Measurements from ENCODE around the gene COL27A1. TPM values are rescaled to one million over a fixed set of nuclear protein-coding genes. Genes with fewer than 3 reads are reported as not detected.

The COL27A1 gene
- total RNA-seq, 2 experiments from 2014 or later: 8.9 to 9.1 TPM

DNA sequence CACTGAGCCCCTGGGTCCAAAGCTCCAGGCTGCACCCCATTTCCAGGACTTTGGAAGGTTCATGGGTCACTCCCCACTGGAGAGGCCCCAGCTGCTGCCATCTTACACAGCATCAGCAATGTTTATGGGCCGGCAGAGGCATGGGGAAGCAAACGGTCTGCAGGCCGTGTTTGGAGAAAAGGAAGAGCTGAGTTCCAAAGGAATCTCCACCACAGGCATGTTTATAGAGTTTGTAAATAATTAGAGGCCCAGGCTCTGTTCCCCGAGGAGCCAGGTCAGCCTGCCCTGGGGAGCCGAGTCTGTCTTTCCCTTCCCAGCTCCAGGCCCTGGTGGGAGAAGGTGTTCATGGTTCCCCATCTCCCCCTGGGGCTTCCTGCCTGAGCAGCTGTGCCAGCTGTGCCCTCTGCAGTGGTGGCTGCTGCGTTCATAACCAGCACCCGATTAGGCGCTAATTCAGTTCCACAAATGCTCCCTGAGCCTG lies 64.8 kb downstream of the COL27A1 start:
- no peak overlapping the region for H3K4me3 Mint-ChIP-seq
- no peaks in the 10 kb centered on the region for H3K36me3 Mint-ChIP-seq (ENCODE audit: low read depth)
- ATAC-seq: no peak
- H3K27me3 Mint-ChIP-seq: no peaks in the 10 kb centered on the region
- H3K9me3 Mint-ChIP-seq (ENCODE audit: low read depth): no peaks in the 10 kb centered on the region
- POLR2A ChIA-PET: no interaction called here
- no peaks in the 10 kb centered on the region for H3K4me1 Mint-ChIP-seq
- DNase-seq: no peak
- CTCF ChIA-PET: interaction anchor here (0.7 kb wide), 2 partner anchors 138 to 367 kb away, joined by 3 read pairs; no protein-coding TSS in a partner anchor
- intact Hi-C loops (cut with DNase I, micrococcal nuclease): no loop called here
- H3K27ac Mint-ChIP-seq: no peak overlapping the region

DNA sequence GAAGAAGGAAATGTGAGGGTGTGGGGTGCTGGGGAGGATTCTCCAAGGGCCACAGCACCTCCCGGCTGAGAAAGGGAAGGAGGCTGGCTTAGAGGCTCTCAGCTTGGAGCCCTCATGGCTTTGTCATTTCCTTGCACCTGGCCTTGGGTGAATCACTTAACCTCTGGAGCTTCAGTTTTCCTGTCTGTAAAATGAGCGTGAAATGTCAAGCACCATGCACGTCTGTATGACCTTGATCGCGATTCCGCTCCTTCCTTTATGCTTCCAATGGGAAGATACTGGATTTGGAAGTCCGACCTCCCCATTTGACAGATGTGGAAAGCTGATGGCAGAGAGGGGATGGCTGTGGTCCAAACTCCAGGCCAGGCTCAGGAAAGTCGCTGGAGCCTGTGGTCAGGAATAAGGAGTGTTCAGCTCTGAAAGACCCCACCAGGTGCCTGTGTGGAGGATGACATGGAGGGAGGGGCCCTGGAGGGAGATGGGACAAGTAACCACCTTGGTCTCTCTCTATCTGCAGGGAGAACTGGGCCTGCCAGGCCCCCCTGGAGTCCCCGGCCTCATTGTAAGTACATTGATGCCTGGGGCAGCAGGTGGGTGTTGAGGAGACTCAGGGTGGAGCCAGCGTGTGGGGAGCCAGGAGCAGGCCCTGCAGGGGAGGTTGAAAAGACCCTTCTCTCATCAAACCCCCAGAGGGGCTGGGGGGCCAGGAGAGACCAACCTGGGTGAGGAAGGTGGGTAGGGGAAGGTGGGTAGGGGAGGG lies 66.5 kb downstream of the COL27A1 start:
- Mint-ChIP-seq H3K9me3 (ENCODE audit: low read depth) (no peaks in the 10 kb centered on the region), H3K27ac (no peak overlapping the region), H3K36me3 (ENCODE audit: low read depth) (no peaks in the 10 kb centered on the region), H3K4me3 (no peak overlapping the region), H3K27me3 (peaks cover 1% of the 10 kb centered on the region), H3K4me1 (no peaks in the 10 kb centered on the region)
- CTCF ChIA-PET: no interaction called here
- DNase-seq (no peak), ATAC-seq (no peak)
- intact Hi-C loops (cut with DNase I, micrococcal nuclease): no loop called here
- POLR2A ChIA-PET: no interaction called here

DNA sequence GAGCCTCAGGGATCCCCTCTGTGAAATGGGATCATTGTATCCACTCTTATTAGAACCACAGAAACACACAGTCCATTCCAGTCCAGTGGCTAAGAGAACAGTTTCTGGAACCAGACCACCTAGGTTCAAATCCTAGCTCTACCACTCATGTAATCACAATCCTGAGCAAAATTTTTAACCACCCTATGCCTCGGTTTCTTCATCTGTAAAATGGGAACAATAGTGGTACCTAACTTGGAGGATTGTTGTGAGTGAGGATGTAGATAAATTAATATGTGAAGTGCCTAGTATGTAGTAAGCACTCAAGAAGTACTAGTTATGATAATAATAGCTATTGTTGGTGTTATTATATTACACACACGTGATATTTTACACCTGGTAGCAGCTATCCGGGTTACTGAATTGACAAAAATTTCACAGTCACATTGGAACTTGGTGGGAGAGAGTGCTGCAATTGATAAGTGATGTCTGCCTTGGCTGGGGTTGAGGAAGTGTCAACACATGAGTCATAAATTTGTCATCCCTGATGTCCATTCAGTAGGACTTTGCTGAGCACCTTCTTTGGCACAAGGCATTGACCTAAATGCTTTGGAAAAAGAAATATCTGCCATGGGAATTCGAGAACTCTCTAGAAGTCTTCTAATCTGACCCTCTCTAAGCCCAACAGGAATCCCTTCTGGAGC lies 68.4 kb downstream of the COL27A1 start:
- H3K4me3 Mint-ChIP-seq: no peak overlapping the region
- H3K4me1 Mint-ChIP-seq: no peaks in the 10 kb centered on the region
- ChIA-PET CTCF (interaction anchor here (1.0 kb wide), 1 partner anchor 117 kb away, joined by 3 read pairs; no protein-coding TSS in a partner anchor), POLR2A (no interaction called here)
- H3K9me3 Mint-ChIP-seq (ENCODE audit: low read depth): no peaks in the 10 kb centered on the region
- DNase-seq: no peak
- H3K36me3 Mint-ChIP-seq (ENCODE audit: low read depth): no peaks in the 10 kb centered on the region
- H3K27me3 Mint-ChIP-seq: peaks cover 2% of the 10 kb centered on the region
- ATAC-seq: no peak
- intact Hi-C loops (cut with DNase I, micrococcal nuclease): loop anchor here in 1 of 2 experiments (2.0 kb wide), 1 partner anchor 19 kb away; no protein-coding TSS in a partner anchor
- H3K27ac Mint-ChIP-seq: no peak overlapping the region

DNA sequence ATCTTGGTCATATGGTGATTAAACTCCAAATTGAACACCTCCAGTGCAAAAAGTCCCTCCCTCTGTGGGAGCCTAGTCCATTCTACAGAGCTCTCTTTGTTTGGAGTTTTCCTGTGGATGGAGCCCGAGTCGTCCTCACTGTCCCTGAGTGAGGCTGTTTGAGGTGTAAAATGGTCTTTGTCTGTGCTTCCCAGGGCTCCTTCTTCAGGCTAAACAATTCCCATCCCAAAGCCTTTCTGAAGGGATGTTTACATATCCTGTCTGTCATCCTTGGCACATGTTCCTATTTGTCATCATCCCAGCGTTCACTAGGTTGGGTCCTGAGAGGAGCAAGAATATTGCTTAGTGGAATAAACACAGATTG lies 68.9 kb downstream of the COL27A1 start:
- H3K9me3 Mint-ChIP-seq (ENCODE audit: low read depth): no peaks in the 10 kb centered on the region
- no peak overlapping the region for H3K4me3 Mint-ChIP-seq
- ATAC-seq (no peak), DNase-seq (no peak)
- POLR2A ChIA-PET: no interaction called here
- intact Hi-C loops (cut with DNase I, micrococcal nuclease): loop anchor here in 1 of 2 experiments (2.0 kb wide), 1 partner anchor 19 kb away; no protein-coding TSS in a partner anchor
- no peaks in the 10 kb centered on the region for H3K4me1 Mint-ChIP-seq
- H3K27ac Mint-ChIP-seq: no peak overlapping the region
- H3K27me3 Mint-ChIP-seq: peaks cover 2% of the 10 kb centered on the region
- CTCF ChIA-PET: interaction anchor here (1.0 kb wide), 1 partner anchor 117 kb away, joined by 3 read pairs; no protein-coding TSS in a partner anchor
- no peaks in the 10 kb centered on the region for H3K36me3 Mint-ChIP-seq (ENCODE audit: low read depth)

DNA sequence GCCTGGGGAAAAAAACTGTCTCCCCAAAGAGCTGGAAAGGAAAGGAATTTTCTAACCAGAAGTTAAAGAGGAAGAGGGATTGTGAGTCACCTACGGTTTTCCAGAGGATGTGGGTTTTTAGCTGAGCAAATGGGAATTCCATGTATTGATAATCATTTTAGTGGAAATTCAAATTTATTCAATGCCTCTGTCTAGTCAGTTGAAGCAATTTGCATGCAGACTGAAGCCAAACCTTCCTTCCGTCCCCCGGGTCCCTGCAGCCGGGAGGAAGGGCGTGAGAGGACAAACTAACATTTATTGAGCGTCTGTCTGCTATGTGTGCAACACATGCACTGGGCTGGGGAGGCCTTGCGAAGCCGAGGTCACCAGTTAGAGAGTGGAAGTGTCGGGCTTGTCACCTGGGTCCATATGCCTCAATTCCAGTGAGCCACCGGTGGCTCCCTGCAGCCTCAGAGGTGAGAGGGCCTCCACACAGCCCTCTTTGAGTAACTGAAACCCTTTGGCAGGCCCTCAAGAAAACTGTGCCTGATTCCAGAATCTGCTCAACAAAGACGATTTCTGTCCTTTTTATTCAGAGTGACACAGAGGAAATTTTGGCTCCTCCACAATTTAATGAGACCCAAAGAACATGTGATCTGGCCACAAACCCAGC lies 70.3 kb downstream of the COL27A1 start:
- ATAC-seq: no peak
- H3K36me3 Mint-ChIP-seq (ENCODE audit: low read depth): no peaks in the 10 kb centered on the region
- H3K4me3 Mint-ChIP-seq: no peak overlapping the region
- no peak for DNase-seq
- H3K27me3 Mint-ChIP-seq: peaks cover 5% of the 10 kb centered on the region
- H3K27ac Mint-ChIP-seq: no peak overlapping the region
- intact Hi-C loops (cut with DNase I, micrococcal nuclease): loop anchor here in 1 of 2 experiments (2.0 kb wide), 1 partner anchor 21 kb away; no protein-coding TSS in a partner anchor
- POLR2A ChIA-PET: no interaction called here
- CTCF ChIA-PET: no interaction called here
- no peaks in the 10 kb centered on the region for H3K4me1 Mint-ChIP-seq
- no peaks in the 10 kb centered on the region for H3K9me3 Mint-ChIP-seq (ENCODE audit: low read depth)

DNA sequence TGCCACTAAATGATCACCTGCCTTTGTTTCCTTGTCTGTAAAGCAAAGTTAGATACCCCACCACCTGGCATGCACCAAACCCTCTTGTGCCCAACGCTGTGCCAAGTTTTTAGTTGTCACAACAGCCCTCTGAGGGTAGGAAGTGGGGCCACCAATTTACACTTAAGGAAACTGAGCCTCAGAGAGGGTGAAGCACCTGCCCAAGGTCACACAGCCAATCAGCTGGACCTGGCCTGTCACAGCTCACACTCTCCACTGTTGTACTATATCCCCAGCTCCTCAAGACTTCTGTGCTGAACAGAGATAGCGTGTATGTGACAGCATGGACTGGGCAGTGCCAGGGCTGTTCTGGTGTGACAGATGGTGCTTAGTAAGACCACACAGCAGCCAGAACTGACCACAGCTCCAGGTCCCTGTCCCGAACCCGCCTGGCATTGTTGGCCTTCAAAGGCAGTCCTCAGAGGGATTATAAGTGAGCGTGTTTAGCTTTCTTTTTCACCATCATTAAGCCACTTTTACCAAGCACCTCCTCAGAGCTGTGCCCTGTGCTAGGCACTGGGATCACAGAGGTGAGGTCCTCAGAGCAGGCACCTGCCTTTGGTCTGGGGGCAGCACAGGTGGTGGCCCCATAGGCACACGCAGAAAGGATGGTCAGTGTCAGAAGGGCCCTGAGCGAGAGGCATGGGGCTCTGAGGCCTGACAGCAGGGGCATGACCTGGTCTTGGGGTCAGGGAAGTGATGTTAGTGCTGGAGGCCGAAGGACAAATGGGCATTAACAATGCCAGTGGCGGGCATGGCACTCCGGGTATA lies 71.1 kb downstream of the COL27A1 start:
- no peaks in the 10 kb centered on the region for H3K9me3 Mint-ChIP-seq (ENCODE audit: low read depth)
- intact Hi-C loops (cut with DNase I, micrococcal nuclease): no loop called here
- H3K4me3 Mint-ChIP-seq: no peak overlapping the region
- ChIA-PET CTCF (no interaction called here), POLR2A (no interaction called here)
- H3K36me3 Mint-ChIP-seq (ENCODE audit: low read depth): no peaks in the 10 kb centered on the region
- DNase-seq (no peak), ATAC-seq (no peak)
- no peak overlapping the region for H3K27ac Mint-ChIP-seq
- no peaks in the 10 kb centered on the region for H3K4me1 Mint-ChIP-seq
- peaks cover 5% of the 10 kb centered on the region for H3K27me3 Mint-ChIP-seq

DNA sequence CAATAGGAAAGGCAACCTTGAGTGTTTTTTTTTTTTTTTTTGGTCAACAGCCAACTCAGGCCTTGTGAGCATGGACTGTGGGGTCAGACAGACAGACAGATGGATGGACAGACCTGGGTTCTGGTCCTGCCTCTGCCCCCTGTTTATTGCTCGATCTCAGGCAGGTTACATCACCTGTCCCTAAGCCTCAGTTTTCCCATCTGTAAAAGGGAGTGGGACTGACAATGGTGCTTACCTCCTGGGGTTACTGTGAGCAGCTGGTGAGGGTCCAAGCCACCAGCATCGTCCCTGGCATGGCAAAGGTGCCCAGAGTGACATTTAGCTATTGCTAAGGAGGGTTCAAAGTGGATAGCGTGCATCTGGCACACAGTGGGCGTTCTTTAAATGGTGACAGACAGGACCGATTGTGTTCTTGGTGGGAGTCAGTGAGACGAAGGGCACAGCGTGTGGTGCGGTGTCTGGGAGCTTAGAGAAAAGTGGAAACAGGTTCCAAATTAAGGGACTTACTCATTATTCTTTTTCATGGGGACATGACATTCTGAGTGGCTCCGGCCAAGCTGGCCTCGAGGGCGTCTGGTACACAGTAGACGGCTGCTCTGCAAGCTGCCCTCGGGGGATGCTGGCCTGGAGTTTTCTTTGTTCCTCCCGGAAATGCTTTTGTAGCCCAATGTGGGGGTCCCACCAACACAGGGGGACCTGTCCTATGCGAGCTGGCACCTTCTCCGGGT lies 72.1 kb downstream of the COL27A1 start:
- Mint-ChIP-seq H3K9me3 (ENCODE audit: low read depth) (no peaks in the 10 kb centered on the region), H3K4me1 (no peaks in the 10 kb centered on the region), H3K4me3 (no peak overlapping the region), H3K36me3 (ENCODE audit: low read depth) (no peaks in the 10 kb centered on the region), H3K27me3 (peaks cover 5% of the 10 kb centered on the region), H3K27ac (no peak overlapping the region)
- intact Hi-C loops (cut with DNase I, micrococcal nuclease): no loop called here
- CTCF ChIA-PET: no interaction called here
- DNase-seq (no peak), ATAC-seq (no peak)
- POLR2A ChIA-PET: no interaction called here

DNA sequence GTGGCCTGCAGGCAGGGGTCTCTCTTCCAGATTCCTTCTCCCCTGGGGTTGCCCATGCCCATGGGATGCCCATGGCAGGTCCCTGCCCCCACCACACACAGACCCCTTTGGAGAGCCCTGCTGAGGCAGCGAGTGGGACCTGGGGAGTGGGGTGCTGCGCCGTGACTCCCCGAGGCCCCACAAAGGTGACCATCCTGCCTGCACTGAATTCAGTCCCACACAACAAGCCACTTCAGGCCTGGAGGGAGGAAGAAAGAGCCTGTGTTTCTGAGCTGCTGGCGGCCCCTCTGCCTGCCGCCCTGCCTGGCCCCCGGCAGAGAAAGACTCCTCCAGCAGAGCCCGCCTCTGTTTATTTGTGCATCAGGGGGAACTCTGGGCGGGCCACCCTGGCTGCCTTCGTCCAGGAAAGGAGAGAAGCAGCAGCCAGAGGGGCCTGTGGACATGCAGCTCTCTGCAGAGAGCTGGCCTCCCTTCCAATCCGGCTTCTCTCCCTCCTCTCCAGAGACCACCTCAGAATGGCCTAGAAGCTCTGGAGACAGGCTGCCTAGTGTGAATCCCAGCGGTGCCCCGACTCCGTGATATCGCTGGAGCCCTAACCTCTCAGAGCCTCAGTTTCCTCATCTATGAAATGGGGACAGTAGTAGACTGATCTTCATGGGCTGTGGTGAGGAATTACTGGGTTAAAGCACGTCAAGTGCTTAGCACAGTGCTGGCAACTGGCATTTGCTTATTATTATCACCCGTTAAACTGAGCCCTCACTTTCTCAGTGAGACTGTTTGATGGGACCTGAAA lies 72.9 kb downstream of the COL27A1 start:
- intact Hi-C loops (cut with DNase I, micrococcal nuclease): no loop called here
- ATAC-seq: no peak
- POLR2A ChIA-PET: no interaction called here

DNA sequence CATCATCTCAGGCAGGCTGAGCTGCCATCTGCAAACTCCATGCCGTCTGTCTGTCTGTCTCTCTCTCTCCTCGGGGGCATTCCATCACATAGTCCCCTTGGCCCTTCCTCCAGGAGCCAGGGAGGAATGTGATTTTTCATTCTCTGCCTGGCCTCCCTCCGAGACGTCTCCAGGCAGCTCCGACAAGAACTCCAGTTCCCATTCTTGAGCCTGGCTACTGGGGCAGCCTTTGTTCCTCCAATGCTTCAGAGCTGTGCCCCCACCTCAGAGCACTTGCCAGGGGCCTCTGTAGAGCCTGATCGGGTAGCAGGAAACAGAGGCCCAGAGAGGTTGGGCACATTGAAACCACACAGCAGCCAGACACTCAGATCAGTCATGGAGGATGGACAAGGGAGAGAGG lies 74.0 kb downstream of the COL27A1 start:
- no peak for ATAC-seq
- ChIA-PET CTCF (no interaction called here), POLR2A (no interaction called here)
- DNase-seq: no peak
- Mint-ChIP-seq H3K36me3 (ENCODE audit: low read depth) (no peaks in the 10 kb centered on the region), H3K9me3 (ENCODE audit: low read depth) (no peaks in the 10 kb centered on the region), H3K4me1 (no peaks in the 10 kb centered on the region), H3K27me3 (peaks cover 5% of the 10 kb centered on the region), H3K27ac (no peak overlapping the region), H3K4me3 (no peak overlapping the region)
- intact Hi-C loops (cut with DNase I, micrococcal nuclease): no loop called here

More for the DNA sequence above, 72.9 kb downstream of the COL27A1 start:
- Mint-ChIP-seq H3K4me3 (no peak overlapping the region), H3K9me3 (ENCODE audit: low read depth) (no peaks in the 10 kb centered on the region), H3K27me3 (peaks cover 5% of the 10 kb centered on the region), H3K36me3 (ENCODE audit: low read depth) (no peaks in the 10 kb centered on the region), H3K27ac (no peak overlapping the region), H3K4me1 (no peaks in the 10 kb centered on the region)
- DNase-seq: no peak
- CTCF ChIA-PET: interaction anchor here (0.9 kb wide), 1 partner anchor 88 kb away, joined by 3 read pairs; no protein-coding TSS in a partner anchor

DNA sequence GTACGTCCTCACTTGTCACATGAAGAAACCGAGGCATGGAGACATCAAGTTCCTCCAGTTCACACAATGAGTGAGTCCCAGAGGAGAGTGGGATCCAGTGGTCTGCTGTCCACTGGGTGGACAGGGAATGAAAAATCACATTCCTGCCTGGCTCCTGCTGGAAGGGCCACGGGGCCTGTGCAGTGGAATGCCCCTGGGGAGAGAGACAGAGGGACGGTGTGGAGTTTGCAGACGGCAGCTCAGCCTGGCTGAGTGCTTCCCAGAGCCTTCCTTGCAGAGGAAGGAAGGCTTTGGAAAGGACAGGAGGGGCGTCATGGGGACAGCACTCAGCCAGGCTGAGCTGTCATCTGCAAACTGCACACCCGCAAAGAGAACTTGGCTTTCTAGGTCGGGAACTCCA lies 74.7 kb downstream of the COL27A1 start:
- POLR2A ChIA-PET: no interaction called here
- Mint-ChIP-seq H3K27ac (no peak overlapping the region), H3K4me1 (peaks cover 1% of the 10 kb centered on the region), H3K27me3 (peaks cover 5% of the 10 kb centered on the region), H3K4me3 (no peak overlapping the region), H3K36me3 (ENCODE audit: low read depth) (no peaks in the 10 kb centered on the region), H3K9me3 (ENCODE audit: low read depth) (no peaks in the 10 kb centered on the region)
- no peak for DNase-seq
- intact Hi-C loops (cut with DNase I, micrococcal nuclease): no loop called here
- CTCF ChIA-PET: interaction anchor here (0.7 to 1.0 kb wide), 3 partner anchors 60 to 1786 kb away, joined by 3 to 5 read pairs (median 3); no protein-coding TSS in a partner anchor
- ATAC-seq: no peak
